ENCODE measurements around the gene GAL3ST1. TPM values are rescaled to one million over a fixed set of nuclear protein-coding genes. Genes with fewer than 3 reads are reported as not detected.
A peak's percentile ranks its signal among the peaks of the same experiment; 100 is the strongest.
"Not testable (repeated sequence)": the region's sequence is repeated elsewhere in the genome, so short reads cannot be mapped to it uniquely, and the experiment has no call there.

GAL3ST1 gene
- total RNA-seq, 3 donors from 2014 or later = 0.16 to 0.38 TPM; not detected in 1

DNA sequence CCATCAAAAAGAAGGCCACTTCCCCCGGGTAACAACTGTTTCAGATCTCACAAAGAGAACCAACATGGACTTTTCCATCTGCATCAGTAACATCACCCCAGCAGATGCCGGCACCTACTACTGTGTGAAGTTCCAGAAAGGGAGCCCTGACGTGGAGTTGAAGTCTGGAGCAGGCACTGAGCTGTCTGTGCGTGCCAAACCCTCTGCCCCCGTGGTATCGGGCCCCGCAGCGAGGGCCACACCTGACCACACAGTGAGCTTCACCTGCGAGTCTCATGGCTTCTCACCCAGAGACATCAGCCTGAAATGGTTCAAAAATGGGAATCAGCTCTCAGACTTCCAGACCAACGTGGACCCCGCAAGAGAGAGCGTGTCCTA lies 31.7 kb downstream of the GAL3ST1 start:
- Mint-ChIP-seq H3K36me3 (ENCODE audit: insufficient read depth) (no peaks in the 10 kb centered on the region), H3K27me3 (ENCODE audit: low read depth) (peaks cover 49% of the 10 kb centered on the region), H3K9me3 (no peaks in the 10 kb centered on the region), H3K4me1 (ENCODE audit: low read depth) (peaks cover 3% of the 10 kb centered on the region), H3K4me3 (no peak overlapping the region)
- no peak for DNase-seq
- no peak for ATAC-seq

- H3K4me1 Mint-ChIP-seq (ENCODE audit: low read depth) = peaks cover 3% of the 10 kb centered on the region
- ATAC-seq = peak; percentile 14 to 43
- no peak overlapping the region for H3K4me3 Mint-ChIP-seq
- H3K27me3 Mint-ChIP-seq (ENCODE audit: low read depth) = peaks cover 48% of the 10 kb centered on the region
- H3K36me3 Mint-ChIP-seq (ENCODE audit: insufficient read depth) = no peaks in the 10 kb centered on the region
- no peaks in the 10 kb centered on the region for H3K9me3 Mint-ChIP-seq
- no peak for DNase-seq
Measured at GRCh38 chr22:30541961-30542810, 32.3 kb downstream of the GAL3ST1 start.

GRCh38 chr22:30541511-30541910 lies 33.0 kb downstream of the GAL3ST1 start:
- not testable (repeated sequence) for ATAC-seq; H3K9me3 Mint-ChIP-seq; H3K36me3 Mint-ChIP-seq (ENCODE audit: insufficient read depth); H3K4me3 Mint-ChIP-seq; H3K4me1 Mint-ChIP-seq (ENCODE audit: low read depth); DNase-seq
- H3K27me3 Mint-ChIP-seq (ENCODE audit: low read depth) = peaks cover 44% of the 10 kb centered on the region

GRCh38 chr22:30539368-30539767 lies 35.1 kb downstream of the GAL3ST1 start:
- DNase-seq (no peak), ATAC-seq (no peak)
- Mint-ChIP-seq H3K27me3 (ENCODE audit: low read depth) (peaks cover 36% of the 10 kb centered on the region), H3K36me3 (ENCODE audit: insufficient read depth) (no peaks in the 10 kb centered on the region), H3K4me1 (ENCODE audit: low read depth) (peaks cover 3% of the 10 kb centered on the region), H3K4me3 (no peak overlapping the region), H3K9me3 (no peaks in the 10 kb centered on the region)

- Mint-ChIP-seq H3K4me3 (no peak overlapping the region), H3K36me3 (ENCODE audit: insufficient read depth) (no peaks in the 10 kb centered on the region), H3K4me1 (ENCODE audit: low read depth) (peaks cover 3% of the 10 kb centered on the region), H3K27me3 (ENCODE audit: low read depth) (peaks cover 27% of the 10 kb centered on the region), H3K9me3 (no peaks in the 10 kb centered on the region)
- DNase-seq = no peak
- ATAC-seq = no peak
Measured at GRCh38 chr22:30538280-30538679, 36.2 kb downstream of the GAL3ST1 start.

GRCh38 chr22:30537083-30537731 lies 37.3 kb downstream of the GAL3ST1 start:
- peaks cover 19% of the 10 kb centered on the region for H3K27me3 Mint-ChIP-seq (ENCODE audit: low read depth)
- H3K9me3 Mint-ChIP-seq = no peaks in the 10 kb centered on the region
- H3K4me3 Mint-ChIP-seq = no peak overlapping the region
- H3K36me3 Mint-ChIP-seq (ENCODE audit: insufficient read depth) = no peaks in the 10 kb centered on the region
- H3K4me1 Mint-ChIP-seq (ENCODE audit: low read depth) = no peaks in the 10 kb centered on the region
- no peak for DNase-seq
- ATAC-seq = no peak

- DNase-seq = no peak
- Mint-ChIP-seq H3K27me3 (ENCODE audit: low read depth) (peaks cover 7% of the 10 kb centered on the region), H3K36me3 (ENCODE audit: insufficient read depth) (no peaks in the 10 kb centered on the region), H3K9me3 (no peaks in the 10 kb centered on the region), H3K4me3 (no peak overlapping the region), H3K4me1 (ENCODE audit: low read depth) (no peaks in the 10 kb centered on the region)
- ATAC-seq = no peak
Measured at GRCh38 chr22:30535182-30535581, 39.3 kb downstream of the GAL3ST1 start.

DNA sequence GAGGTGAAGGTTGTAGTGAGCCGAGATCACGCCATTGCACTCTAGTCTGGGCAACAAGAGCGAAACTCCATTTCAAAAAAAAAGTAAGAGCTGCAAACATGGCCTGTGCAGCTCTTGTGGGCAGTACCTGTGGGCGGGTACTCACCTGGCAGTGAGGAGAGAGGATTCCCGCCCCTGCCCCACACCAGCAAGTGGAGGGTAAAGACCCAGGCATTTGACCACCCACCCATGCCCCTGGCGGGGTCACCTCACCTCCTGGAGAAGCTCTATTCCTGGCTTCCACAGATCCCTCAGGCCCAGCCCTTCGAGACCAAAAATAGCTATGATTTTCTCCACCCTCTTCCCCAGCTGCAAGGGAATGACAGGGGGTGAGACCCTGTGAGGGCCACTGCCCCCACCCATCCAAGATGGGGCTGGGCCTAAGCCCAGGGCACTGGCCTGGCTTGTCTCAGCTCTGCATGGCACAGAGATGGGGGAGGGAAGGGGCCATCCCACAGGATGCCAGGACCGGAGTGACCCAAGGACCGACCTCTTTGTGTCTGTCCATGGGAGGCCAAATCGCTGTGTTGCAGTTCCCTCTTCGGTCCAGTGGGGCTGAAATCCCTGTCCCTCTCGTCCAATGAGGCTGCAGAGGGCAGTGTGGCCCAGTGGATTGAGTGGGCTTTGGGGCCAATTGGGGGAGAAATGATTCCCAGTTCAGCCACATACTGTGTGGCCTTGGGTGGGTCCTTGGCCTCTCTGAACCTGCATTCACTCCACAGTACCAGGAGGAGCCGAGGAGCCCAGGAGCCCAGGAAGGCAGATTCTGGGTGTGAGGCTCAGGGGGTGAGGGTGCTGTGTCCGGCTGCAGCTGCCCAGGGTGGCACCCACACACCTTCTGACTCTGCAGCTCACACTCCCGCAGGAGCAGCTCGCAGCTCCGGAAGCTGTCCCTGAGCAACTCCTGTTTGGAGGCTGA lies 42.5 kb downstream of the GAL3ST1 start:
- Mint-ChIP-seq H3K36me3 (ENCODE audit: insufficient read depth) (no peaks in the 10 kb centered on the region), H3K27me3 (ENCODE audit: low read depth) (peaks cover 2% of the 10 kb centered on the region), H3K4me1 (ENCODE audit: low read depth) (no peaks in the 10 kb centered on the region), H3K4me3 (no peak overlapping the region), H3K9me3 (no peaks in the 10 kb centered on the region)
- ATAC-seq (no peak), DNase-seq (no peak)

GRCh38 chr22:30526656-30527055 lies 47.8 kb downstream of the GAL3ST1 start:
- DNase-seq (no peak), ATAC-seq (no peak)
- Mint-ChIP-seq H3K27me3 (ENCODE audit: low read depth) (peaks cover 13% of the 10 kb centered on the region), H3K4me3 (no peak overlapping the region), H3K4me1 (ENCODE audit: low read depth) (no peaks in the 10 kb centered on the region), H3K36me3 (ENCODE audit: insufficient read depth) (no peaks in the 10 kb centered on the region), H3K9me3 (no peaks in the 10 kb centered on the region)

GRCh38 chr22:30523646-30524489 lies 50.6 kb downstream of the GAL3ST1 start:
- Mint-ChIP-seq H3K9me3 (no peaks in the 10 kb centered on the region), H3K36me3 (ENCODE audit: insufficient read depth) (no peaks in the 10 kb centered on the region), H3K4me1 (ENCODE audit: low read depth) (no peaks in the 10 kb centered on the region), H3K27me3 (ENCODE audit: low read depth) (peaks cover 11% of the 10 kb centered on the region), H3K4me3 (no peak overlapping the region)
- DNase-seq = no peak
- ATAC-seq = no peak

DNA sequence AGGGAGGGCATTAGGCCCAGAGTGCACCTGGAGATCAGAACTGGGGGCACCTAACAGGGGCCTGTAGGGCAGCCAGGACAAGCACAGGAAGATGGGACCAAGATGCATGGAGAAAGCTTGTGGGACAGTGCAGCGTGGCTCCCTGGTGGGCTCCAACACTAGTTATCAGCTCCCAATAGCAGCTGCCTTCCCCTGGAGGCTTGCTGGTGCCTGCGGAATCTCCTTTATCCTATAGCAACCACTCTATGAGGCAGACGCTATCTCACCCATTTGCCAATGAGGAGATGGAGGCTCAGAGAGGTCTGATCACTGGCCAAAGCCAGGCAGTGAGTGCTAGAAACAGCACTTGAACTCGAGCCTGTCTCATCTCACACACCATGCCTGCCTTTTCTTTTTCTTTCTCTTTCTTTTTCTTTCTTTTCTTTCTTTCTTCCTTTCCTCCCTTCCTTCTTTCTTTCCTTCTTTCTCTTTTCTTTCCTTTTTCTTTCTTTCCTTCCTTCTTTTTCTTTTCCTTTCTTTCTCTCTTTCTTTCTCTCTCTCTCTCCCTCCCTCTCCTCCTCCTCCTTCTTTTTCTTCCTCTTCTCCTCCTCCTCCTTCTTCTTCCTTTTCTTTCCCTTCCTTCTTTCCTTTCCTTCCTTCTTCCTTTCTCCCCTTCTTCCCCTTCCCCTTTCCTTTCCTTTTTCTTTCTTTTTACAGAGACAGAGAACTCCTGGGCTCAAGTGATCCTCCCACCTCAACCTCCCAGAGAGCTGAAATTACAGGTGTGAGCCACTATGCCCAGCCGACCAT lies 52.9 kb downstream of the GAL3ST1 start:
- peaks cover 13% of the 10 kb centered on the region for H3K27me3 Mint-ChIP-seq (ENCODE audit: low read depth)
- H3K36me3 Mint-ChIP-seq (ENCODE audit: insufficient read depth) = no peaks in the 10 kb centered on the region
- H3K4me3 Mint-ChIP-seq = no peak overlapping the region
- H3K4me1 Mint-ChIP-seq (ENCODE audit: low read depth) = no peaks in the 10 kb centered on the region
- no peak for DNase-seq
- no peaks in the 10 kb centered on the region for H3K9me3 Mint-ChIP-seq
- ATAC-seq = no peak

DNA sequence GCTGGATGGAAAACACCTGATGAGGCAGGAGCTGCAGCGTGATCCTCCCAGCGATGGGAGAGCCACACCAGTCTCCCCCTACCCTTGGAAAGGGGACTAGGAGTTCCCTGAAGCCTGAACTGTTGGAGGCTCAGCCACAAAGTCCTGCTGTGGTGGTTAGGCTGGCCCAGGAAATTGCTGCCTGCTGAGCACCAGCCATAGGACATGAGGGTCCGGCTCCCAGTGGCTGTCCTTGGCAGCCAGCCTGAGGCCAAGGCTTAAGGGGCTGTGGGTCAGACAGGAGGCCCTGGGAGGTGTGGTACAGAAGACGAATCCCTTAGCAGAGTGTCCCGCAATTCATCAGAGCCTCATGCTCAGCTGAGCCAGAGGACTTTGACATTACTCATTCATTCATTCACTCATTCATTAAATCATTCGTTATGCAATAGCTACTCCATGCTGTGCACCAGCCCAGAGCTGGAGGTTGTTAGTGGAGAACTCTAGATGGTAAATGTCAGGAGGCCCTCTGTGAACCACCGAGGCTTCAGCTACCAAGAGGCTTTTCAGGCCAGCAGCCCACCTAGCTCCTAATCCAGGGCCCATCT lies 54.5 kb downstream of the GAL3ST1 start:
- H3K4me1 Mint-ChIP-seq (ENCODE audit: low read depth) = no peaks in the 10 kb centered on the region
- H3K4me3 Mint-ChIP-seq = no peak overlapping the region
- ATAC-seq (no peak), DNase-seq (no peak)
- H3K36me3 Mint-ChIP-seq (ENCODE audit: insufficient read depth) = no peaks in the 10 kb centered on the region
- H3K27me3 Mint-ChIP-seq (ENCODE audit: low read depth) = peaks cover 9% of the 10 kb centered on the region
- no peaks in the 10 kb centered on the region for H3K9me3 Mint-ChIP-seq

GRCh38 chr22:30516731-30517130 lies 57.7 kb downstream of the GAL3ST1 start:
- Mint-ChIP-seq H3K36me3 (ENCODE audit: insufficient read depth) (no peaks in the 10 kb centered on the region), H3K27me3 (ENCODE audit: low read depth) (peaks cover 2% of the 10 kb centered on the region), H3K9me3 (no peaks in the 10 kb centered on the region), H3K4me1 (ENCODE audit: low read depth) (no peaks in the 10 kb centered on the region), H3K4me3 (no peak overlapping the region)
- ATAC-seq (no peak), DNase-seq (no peak)
